ENCODE measurements around the gene KTN1. TPM values are rescaled to one million over a fixed set of nuclear protein-coding genes. Genes with fewer than 3 reads are reported as not detected.

Gene KTN1
- total and polyA plus RNA-seq, 4 donors, result 57.1 to 152 (median 80.5) TPM

GRCh38 chr14:55546212-55546874 is 33.7 kb upstream of the KTN1 start:
- 91 to 92% methylated on average over 3 of the region's 3 CpGs for WGBS, 2 donors
- no peak overlapping the region for H3K4me3 ChIP-seq
- no peaks in the 10 kb centered on the region for H3K9me3 ChIP-seq (ENCODE audit: control insufficient read depth in 4 of 4, insufficient read depth in 3 of 4, low read length in 3 of 4)
- H3K9ac ChIP-seq (ENCODE audit: insufficient read depth in 1 of 2, low read length in 2 of 2), result no peak overlapping the region
- H3K36me3 ChIP-seq (ENCODE audit: control insufficient read depth in 4 of 4, insufficient read depth in 4 of 4, low read length in 4 of 4), result no peaks in the 10 kb centered on the region
- no peak overlapping the region for H3K27ac ChIP-seq (ENCODE audit: low read depth in 1 of 2, low read length in 1 of 2)
- DNase-seq, result no peak
- TF ChIP-seq, protein P1, sequence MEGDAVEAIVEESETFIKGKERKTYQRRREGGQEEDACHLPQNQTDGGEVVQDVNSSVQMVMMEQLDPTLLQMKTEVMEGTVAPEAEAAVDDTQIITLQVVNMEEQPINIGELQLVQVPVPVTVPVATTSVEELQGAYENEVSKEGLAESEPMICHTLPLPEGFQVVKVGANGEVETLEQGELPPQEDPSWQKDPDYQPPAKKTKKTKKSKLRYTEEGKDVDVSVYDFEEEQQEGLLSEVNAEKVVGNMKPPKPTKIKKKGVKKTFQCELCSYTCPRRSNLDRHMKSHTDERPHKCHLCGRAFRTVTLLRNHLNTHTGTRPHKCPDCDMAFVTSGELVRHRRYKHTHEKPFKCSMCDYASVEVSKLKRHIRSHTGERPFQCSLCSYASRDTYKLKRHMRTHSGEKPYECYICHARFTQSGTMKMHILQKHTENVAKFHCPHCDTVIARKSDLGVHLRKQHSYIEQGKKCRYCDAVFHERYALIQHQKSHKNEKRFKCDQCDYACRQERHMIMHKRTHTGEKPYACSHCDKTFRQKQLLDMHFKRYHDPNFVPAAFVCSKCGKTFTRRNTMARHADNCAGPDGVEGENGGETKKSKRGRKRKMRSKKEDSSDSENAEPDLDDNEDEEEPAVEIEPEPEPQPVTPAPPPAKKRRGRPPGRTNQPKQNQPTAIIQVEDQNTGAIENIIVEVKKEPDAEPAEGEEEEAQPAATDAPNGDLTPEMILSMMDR (IDR thresholded peaks at IDR 0.05; ENCODE audit: control extremely low read depth, extremely low read depth), result no peak
- ATAC-seq (ENCODE audit: insufficient read depth, low FRiP score), result no peak
- H3K4me1 ChIP-seq (ENCODE audit: control insufficient read depth in 5 of 5, insufficient read depth in 5 of 5, low read length in 5 of 5), result peaks cover 0 to 2% (median 0%) of the 10 kb centered on the region in 5 donors
- no peaks in the 10 kb centered on the region for H3K27me3 ChIP-seq (ENCODE audit: control insufficient read depth in 3 of 3, insufficient read depth in 3 of 3, low read length in 2 of 3)

DNA sequence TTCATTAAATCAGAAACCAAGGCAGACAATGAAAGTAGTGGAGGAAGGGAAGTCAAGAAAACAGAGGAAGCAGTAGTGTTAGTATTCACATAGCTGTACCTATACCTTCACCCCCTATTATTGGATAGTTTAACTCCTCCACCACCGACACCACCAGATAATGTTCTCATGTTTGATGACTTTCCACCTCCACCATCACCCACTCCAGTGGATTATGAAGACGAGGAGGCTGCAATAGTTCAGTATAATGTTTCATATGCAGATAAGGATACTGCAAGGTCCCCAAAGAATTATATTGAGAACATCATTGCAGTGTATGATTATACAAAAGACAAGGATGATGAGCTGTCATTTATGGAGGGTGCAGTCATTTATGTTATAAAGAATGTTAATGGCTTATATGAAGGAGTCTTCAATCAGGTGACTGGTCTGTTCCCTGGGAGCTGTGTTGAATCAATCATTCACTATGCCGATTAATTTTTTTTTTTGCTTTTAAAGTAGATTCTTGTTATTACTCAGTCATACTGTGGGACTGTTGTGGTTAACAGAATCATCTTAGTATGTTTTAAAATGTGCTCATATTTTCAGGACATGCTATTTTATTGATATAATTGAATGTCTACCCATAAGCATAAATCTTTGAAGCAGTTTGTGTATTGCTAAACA is 32.2 kb upstream of the KTN1 start:
- WGBS, 2 donors, result 93 to 94% methylated on average over 3 of the region's 3 CpGs
- TF ChIP-seq, protein P1 (IDR thresholded peaks at IDR 0.05; ENCODE audit: control extremely low read depth, extremely low read depth), result no peak
- no peaks in the 10 kb centered on the region for H3K36me3 ChIP-seq (ENCODE audit: control insufficient read depth in 4 of 4, insufficient read depth in 4 of 4, low read length in 4 of 4)
- DNase-seq, result no peak
- H3K4me1 ChIP-seq (ENCODE audit: control insufficient read depth in 5 of 5, insufficient read depth in 5 of 5, low read length in 5 of 5), result peaks cover 0 to 2% (median 0%) of the 10 kb centered on the region in 5 donors
- no peak overlapping the region for H3K27ac ChIP-seq (ENCODE audit: low read depth in 1 of 2, low read length in 1 of 2)
- H3K9ac ChIP-seq (ENCODE audit: insufficient read depth in 1 of 2, low read length in 2 of 2), result no peak overlapping the region
- ATAC-seq (ENCODE audit: insufficient read depth, low FRiP score), result no peak
- no peak overlapping the region for H3K4me3 ChIP-seq
- no peaks in the 10 kb centered on the region for H3K9me3 ChIP-seq (ENCODE audit: control insufficient read depth in 4 of 4, insufficient read depth in 3 of 4, low read length in 3 of 4)
- H3K27me3 ChIP-seq (ENCODE audit: control insufficient read depth in 3 of 3, insufficient read depth in 3 of 3, low read length in 2 of 3), result no peaks in the 10 kb centered on the region

DNA sequence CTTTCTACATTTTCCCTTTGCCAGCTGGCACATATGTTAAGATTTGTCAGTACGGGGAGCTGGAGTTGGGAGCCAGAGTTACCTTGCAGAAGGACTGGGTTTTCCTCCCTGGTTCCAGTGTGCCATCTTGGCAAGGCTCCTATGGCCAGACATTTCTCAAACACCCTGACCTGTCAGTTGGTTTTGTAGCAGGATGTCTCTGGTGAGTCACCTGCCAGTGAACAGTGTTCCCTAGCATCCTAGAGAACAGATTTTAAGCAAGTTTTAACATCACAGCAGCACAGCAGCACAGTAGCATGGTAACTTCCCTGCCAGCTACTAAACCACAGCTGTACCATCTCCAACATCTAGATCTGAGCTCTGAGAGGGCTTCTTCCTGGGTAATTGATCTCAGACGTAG is 26.2 kb upstream of the KTN1 start:
- Histone ChIP-seq H3K4me3 (no peak overlapping the region), H3K27ac (ENCODE audit: low read depth in 1 of 2, low read length in 1 of 2) (no peak overlapping the region), H3K9ac (ENCODE audit: insufficient read depth in 1 of 2, low read length in 2 of 2) (no peak overlapping the region), H3K4me1 (ENCODE audit: control insufficient read depth in 5 of 5, insufficient read depth in 5 of 5, low read length in 5 of 5) (peaks cover 0 to 5% (median 0%) of the 10 kb centered on the region in 5 donors), H3K36me3 (ENCODE audit: control insufficient read depth in 4 of 4, insufficient read depth in 4 of 4, low read length in 4 of 4) (no peaks in the 10 kb centered on the region), H3K27me3 (ENCODE audit: control insufficient read depth in 3 of 3, insufficient read depth in 3 of 3, low read length in 2 of 3) (no peaks in the 10 kb centered on the region), H3K9me3 (ENCODE audit: control insufficient read depth in 4 of 4, insufficient read depth in 3 of 4, low read length in 3 of 4) (peaks cover 0 to 6% (median 0%) of the 10 kb centered on the region in 4 donors)
- ATAC-seq (ENCODE audit: insufficient read depth, low FRiP score), result no peak
- DNase-seq, result no peak
- TF ChIP-seq, protein P1 (IDR thresholded peaks at IDR 0.05; ENCODE audit: control extremely low read depth, extremely low read depth), result no peak
- 86 to 88% methylated on average over 2 of the region's 2 CpGs for WGBS, 2 donors
